Lower lobe of right lung (tissue), 2 donors: ENCODE results near the gene EIF2B4. TPM values are rescaled to one million over a fixed set of nuclear protein-coding genes. Genes with fewer than 3 reads are reported as not detected.
"Not testable (repeated sequence)": the region's sequence is repeated elsewhere in the genome, so short reads cannot be mapped to it uniquely, and the experiment has no call there.

Experiments used
- ATAC-seq, 2 donors: fragments of 200-7000 bp; cut with Tn5 transposase; one replicate each; pipeline ENCODE4 v1.9.1; 2020 to 2022; ENCODE audit warnings: mild to moderate bottlenecking in 2 of 2, moderate library complexity in 2 of 2
- DNase-seq: peaks from one replicate; pipeline ENCODE4 v3.0.0-alpha.2; 2020
- H3K27ac ChIP-seq: fragments of 200-600 bp; one replicate; pipeline ENCODE4 v1.8.0; 2022
- H3K27me3 ChIP-seq: fragments of 200-600 bp; one replicate; pipeline ENCODE4 v1.8.0; 2022; ENCODE audit warnings: low read depth
- H3K36me3 ChIP-seq: fragments of 200-600 bp; one replicate; pipeline ENCODE4 v1.8.0; 2022; ENCODE audit warnings: mild to moderate bottlenecking
- H3K4me1 ChIP-seq: fragments of 200-600 bp; one replicate; pipeline ENCODE4 v1.8.0; 2022
- H3K4me3 ChIP-seq: fragments of 200-600 bp; one replicate; pipeline ENCODE4 v1.8.0; 2022; ENCODE audit warnings: mild to moderate bottlenecking
- H3K9me3 ChIP-seq: fragments of 200-600 bp; one replicate; pipeline ENCODE4 v1.8.0; 2022
- CTCF ChIP-seq: fragments of 200-600 bp; IDR thresholded peaks from one replicate; pipeline ENCODE4 v1.8.0; 2022; ENCODE audit warnings: antibody characterized with exemption, mild to moderate bottlenecking
- intact Hi-C: fragments of 100-400 bp; cut with DNase I; formaldehyde crosslinking; loops from one replicate; pipeline ENCODE4 v1.11.0; 2022
- total RNA-seq: library from RNA; stranded (reverse); fragmentation: NEBNext Ultra II Directional; extraction: Animal tissue kit (Norgen Biotek cat#: 25700); gene quantifications from one replicate; pipeline ENCODE4 v1.2.1, GENCODE V29; 2021
- donor health status: DM: no; HTN: yes; CAD: no; lungs with severe emphysema.

The EIF2B4 gene
- total RNA-seq, 1 donor from 2014 or later, result 32.9 TPM

DNA sequence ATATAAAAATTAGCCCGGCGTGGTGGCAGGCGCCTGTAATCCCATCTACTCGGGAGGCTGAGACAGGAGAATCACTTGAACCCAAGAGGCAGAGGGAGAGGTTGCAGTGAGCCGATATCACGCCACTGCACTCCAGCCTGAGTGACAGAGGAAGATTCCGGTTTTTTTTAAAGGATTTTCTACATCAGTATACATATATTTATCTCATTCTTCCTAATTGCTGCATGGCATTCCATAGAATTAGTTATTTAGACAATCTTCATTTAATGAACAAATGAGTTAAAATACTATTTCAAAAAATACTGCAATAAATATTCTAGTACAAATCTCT lies 15.6 kb downstream of the EIF2B4 start:
- H3K4me1 ChIP-seq, result peaks cover 43% of the 10 kb centered on the region
- H3K27me3 ChIP-seq, result no peaks in the 10 kb centered on the region
- no peak overlapping the region for H3K27ac ChIP-seq
- intact Hi-C loops, result no loop called here
- H3K4me3 ChIP-seq, result no peak overlapping the region
- no peaks in the 10 kb centered on the region for H3K9me3 ChIP-seq
- TF ChIP-seq CTCF, result no peak
- ATAC-seq, result no peak
- no peak for DNase-seq
- H3K36me3 ChIP-seq, result peaks cover 11% of the 10 kb centered on the region

- Histone ChIP-seq H3K36me3 (peaks cover 11% of the 10 kb centered on the region), H3K27ac (no peak overlapping the region), H3K27me3 (no peaks in the 10 kb centered on the region), H3K9me3 (no peaks in the 10 kb centered on the region), H3K4me1 (peaks cover 43% of the 10 kb centered on the region), H3K4me3 (no peak overlapping the region)
- ATAC-seq (no peak), DNase-seq (no peak)
- TF ChIP-seq CTCF, result no peak
- intact Hi-C loops, result no loop called here
Observed at GRCh38 chr2:27353762-27354596, 16.2 kb downstream of the EIF2B4 start.

DNA sequence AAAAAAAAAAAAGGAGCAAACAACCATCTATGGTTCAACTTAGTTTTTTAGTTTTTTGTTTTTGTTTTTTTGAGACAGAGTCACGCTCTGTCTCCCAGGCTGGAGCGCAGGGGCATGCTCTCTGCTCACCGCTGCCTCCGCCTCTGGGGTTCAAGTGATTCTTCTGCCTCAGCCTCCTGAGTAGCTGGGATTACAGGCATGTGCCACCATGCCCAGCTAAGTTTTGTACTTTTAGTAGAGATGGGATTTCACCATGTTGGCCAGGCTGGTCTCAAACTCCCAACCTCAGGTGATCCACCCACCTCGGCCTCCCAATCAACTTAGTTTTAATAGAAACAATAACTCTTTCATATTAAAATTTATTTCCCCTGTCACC lies 16.8 kb downstream of the EIF2B4 start:
- intact Hi-C loops, DNase-seq, H3K27me3 ChIP-seq, H3K27ac ChIP-seq, ATAC-seq, H3K4me3 ChIP-seq, H3K9me3 ChIP-seq: not testable (repeated sequence)
- H3K4me1 ChIP-seq, result peaks cover 42% of the 10 kb centered on the region
- peaks cover 11% of the 10 kb centered on the region for H3K36me3 ChIP-seq

DNA sequence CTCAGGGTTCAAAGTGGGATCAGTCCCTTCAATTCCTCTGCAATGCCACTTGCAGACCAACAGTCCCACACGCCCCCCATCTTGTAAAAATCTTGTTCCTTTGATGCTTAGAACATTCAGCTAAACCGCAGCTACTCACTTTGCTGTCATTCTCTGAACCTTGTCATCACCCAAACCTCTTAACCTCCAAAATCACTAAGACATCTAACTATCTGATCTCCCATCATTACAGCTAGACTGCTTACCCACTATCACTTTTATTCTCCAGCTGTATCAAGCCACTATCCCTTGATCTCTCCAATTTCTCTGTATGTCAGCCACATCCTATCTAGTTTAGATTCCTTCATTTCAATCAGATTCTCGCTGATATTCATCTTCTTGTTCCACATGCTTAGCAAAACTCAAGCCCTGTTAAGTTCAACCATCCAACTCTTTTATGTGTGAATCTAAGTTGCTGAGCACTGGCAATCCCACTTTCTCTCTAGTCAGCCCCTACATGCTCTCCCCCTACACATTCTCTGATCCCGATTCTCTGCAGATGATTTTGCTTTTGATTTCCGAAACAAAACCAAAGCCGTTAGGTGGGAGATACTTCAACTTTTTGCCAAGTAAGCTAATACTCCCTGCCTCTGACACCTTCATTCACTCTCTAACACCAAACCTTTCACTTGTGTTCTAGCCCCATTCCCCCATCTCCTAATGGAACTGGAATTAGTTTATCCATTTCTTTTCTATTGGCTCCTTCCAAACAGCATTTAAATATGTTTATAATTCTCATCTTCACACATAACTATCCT lies 18.1 kb downstream of the EIF2B4 start:
- H3K9me3 ChIP-seq, result no peaks in the 10 kb centered on the region
- no peaks in the 10 kb centered on the region for H3K27me3 ChIP-seq
- DNase-seq, result no peak
- peaks cover 36% of the 10 kb centered on the region for H3K4me1 ChIP-seq
- H3K4me3 ChIP-seq, result no peak overlapping the region
- intact Hi-C loops, result no loop called here
- H3K36me3 ChIP-seq, result peaks cover 19% of the 10 kb centered on the region
- no peak overlapping the region for H3K27ac ChIP-seq
- TF ChIP-seq CTCF, result no peak
- ATAC-seq, result no peak

GRCh38 chr2:27350106-27350693 lies 19.9 kb downstream of the EIF2B4 start:
- no peak for TF ChIP-seq CTCF
- peaks cover 19% of the 10 kb centered on the region for H3K36me3 ChIP-seq
- H3K27me3 ChIP-seq, result no peaks in the 10 kb centered on the region
- peaks cover 29% of the 10 kb centered on the region for H3K4me1 ChIP-seq
- no peaks in the 10 kb centered on the region for H3K9me3 ChIP-seq
- no peak overlapping the region for H3K4me3 ChIP-seq
- DNase-seq (no peak), ATAC-seq (no peak)
- intact Hi-C loops, result no loop called here
- H3K27ac ChIP-seq, result no peak overlapping the region
